ENCODE data around the gene FOXO3. TPM values are rescaled to one million over a fixed set of nuclear protein-coding genes. Genes with fewer than 3 reads are reported as not detected.
A peak's percentile ranks its signal among the peaks of the same experiment; 100 is the strongest.

Gene FOXO3
- total and polyA plus RNA-seq, 2 experiments from 2014 or later = 20.2 to 20.8 TPM

GRCh38 chr6:108616544-108616943, 55.8 kb downstream of the FOXO3 start:
- Histone ChIP-seq H3K4me1 (ENCODE audit: low read depth) (no peaks in the 10 kb centered on the region), H3K27ac (no peak overlapping the region), H3K9me3 (ENCODE audit: low read depth) (no peaks in the 10 kb centered on the region), H3K27me3 (no peaks in the 10 kb centered on the region), H3K36me3 (no peaks in the 10 kb centered on the region), H3K4me3 (no peak overlapping the region)
- no peak for TF ChIP-seq CTCF (IDR thresholded peaks at IDR 0.05; ENCODE audit: low read depth, low read length)
- peak in 1 of 2 donors; percentile 63 for DNase-seq (ENCODE audit: low read depth in 1 of 2, low spot score in 1 of 2)

GRCh38 chr6:108616973-108617372, 56.3 kb downstream of the FOXO3 start:
- no peaks in the 10 kb centered on the region for H3K4me1 ChIP-seq (ENCODE audit: low read depth)
- no peak for TF ChIP-seq CTCF (IDR thresholded peaks at IDR 0.05; ENCODE audit: low read depth, low read length)
- no peak overlapping the region for H3K4me3 ChIP-seq
- no peak overlapping the region for H3K27ac ChIP-seq
- H3K9me3 ChIP-seq (ENCODE audit: low read depth) = no peaks in the 10 kb centered on the region
- no peaks in the 10 kb centered on the region for H3K36me3 ChIP-seq
- DNase-seq (ENCODE audit: low read depth in 1 of 2, low spot score in 1 of 2) = no peak
- H3K27me3 ChIP-seq = no peaks in the 10 kb centered on the region

GRCh38 chr6:108618623-108619152, 58.0 kb downstream of the FOXO3 start:
- Histone ChIP-seq H3K4me1 (ENCODE audit: low read depth) (no peaks in the 10 kb centered on the region), H3K9me3 (ENCODE audit: low read depth) (no peaks in the 10 kb centered on the region), H3K36me3 (no peaks in the 10 kb centered on the region), H3K27me3 (no peaks in the 10 kb centered on the region), H3K4me3 (no peak overlapping the region), H3K27ac (no peak overlapping the region)
- DNase-seq (ENCODE audit: low read depth in 1 of 2, low spot score in 1 of 2) = no peak
- TF ChIP-seq CTCF (IDR thresholded peaks at IDR 0.05; ENCODE audit: low read depth, low read length) = no peak

GRCh38 chr6:108619431-108620197, 58.9 kb downstream of the FOXO3 start:
- Histone ChIP-seq H3K27ac (no peak overlapping the region), H3K27me3 (no peaks in the 10 kb centered on the region), H3K36me3 (no peaks in the 10 kb centered on the region), H3K9me3 (ENCODE audit: low read depth) (no peaks in the 10 kb centered on the region), H3K4me1 (ENCODE audit: low read depth) (no peaks in the 10 kb centered on the region), H3K4me3 (no peak overlapping the region)
- no peak for TF ChIP-seq CTCF (IDR thresholded peaks at IDR 0.05; ENCODE audit: low read depth, low read length)
- no peak for DNase-seq (ENCODE audit: low read depth in 1 of 2, low spot score in 1 of 2)

GRCh38 chr6:108621117-108621516, 60.4 kb downstream of the FOXO3 start:
- peak in 1 of 2 donors; percentile 49 for DNase-seq (ENCODE audit: low read depth in 1 of 2, low spot score in 1 of 2)
- TF ChIP-seq CTCF (IDR thresholded peaks at IDR 0.05; ENCODE audit: low read depth, low read length) = no peak
- H3K9me3 ChIP-seq (ENCODE audit: low read depth) = no peaks in the 10 kb centered on the region
- no peak overlapping the region for H3K27ac ChIP-seq
- H3K36me3 ChIP-seq = no peaks in the 10 kb centered on the region
- H3K4me3 ChIP-seq = no peak overlapping the region
- H3K4me1 ChIP-seq (ENCODE audit: low read depth) = no peaks in the 10 kb centered on the region
- H3K27me3 ChIP-seq = no peaks in the 10 kb centered on the region

Measured in cardiac muscle cell (in vitro differentiated cells and primary cell).